GM18870 (cell line): ENCODE data around the gene IPO9.
"Not testable (repeated sequence)": the region's sequence is repeated elsewhere in the genome, so short reads cannot be mapped to it uniquely, and the experiment has no call there.

Experiments
- ATAC-seq: cut with Tn5 transposase; IDR thresholded peaks from one replicate; pipeline ENCODE4 v1.9.1; 2021; ENCODE audit warnings: moderate library complexity; ENCODE audit not compliant: unreplicated experiment

IPO9 gene

DNA sequence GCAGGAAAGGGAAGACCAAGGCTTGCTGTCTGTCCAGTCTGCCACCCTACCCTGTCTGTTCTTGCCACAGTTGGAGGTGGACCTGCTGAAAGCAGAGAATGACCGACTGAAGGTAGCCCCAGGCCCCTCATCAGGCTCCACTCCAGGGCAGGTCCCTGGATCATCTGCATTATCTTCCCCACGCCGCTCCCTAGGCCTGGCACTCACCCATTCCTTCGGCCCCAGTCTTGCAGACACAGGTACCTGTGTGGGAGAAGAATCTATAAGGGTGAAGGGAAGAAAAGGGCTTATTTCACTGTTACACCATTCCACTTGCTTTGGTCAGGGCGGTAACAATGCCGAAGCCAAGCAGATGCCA, 20.3 kb upstream of the IPO9 start:
- ATAC-seq, result no peak

DNA sequence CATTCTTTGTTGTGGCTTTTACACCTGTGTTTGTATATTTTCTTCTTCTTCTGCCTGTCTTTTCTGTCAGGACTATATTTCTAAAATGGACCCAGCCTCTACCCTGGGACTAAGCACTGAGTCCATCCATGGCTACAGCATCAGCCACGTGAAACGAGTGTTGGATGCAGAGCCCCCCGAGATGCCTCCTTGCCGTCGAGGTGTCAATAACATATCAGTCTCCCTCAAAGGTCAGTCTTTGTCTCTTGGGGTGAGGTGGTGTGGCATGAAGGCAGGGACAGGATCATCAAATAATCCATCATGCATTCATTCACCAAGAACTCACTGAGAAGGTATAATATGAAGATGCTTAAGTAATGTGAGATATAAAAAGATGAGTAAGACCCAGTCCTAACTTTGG, 19.1 kb upstream of the IPO9 start:
- ATAC-seq, result no peak

- no peak for ATAC-seq
Observed at GRCh38 chr1:201810466-201811216, 18.3 kb upstream of the IPO9 start.

GRCh38 chr1:201813226-201813625, 15.7 kb upstream of the IPO9 start:
- ATAC-seq, result no peak

DNA sequence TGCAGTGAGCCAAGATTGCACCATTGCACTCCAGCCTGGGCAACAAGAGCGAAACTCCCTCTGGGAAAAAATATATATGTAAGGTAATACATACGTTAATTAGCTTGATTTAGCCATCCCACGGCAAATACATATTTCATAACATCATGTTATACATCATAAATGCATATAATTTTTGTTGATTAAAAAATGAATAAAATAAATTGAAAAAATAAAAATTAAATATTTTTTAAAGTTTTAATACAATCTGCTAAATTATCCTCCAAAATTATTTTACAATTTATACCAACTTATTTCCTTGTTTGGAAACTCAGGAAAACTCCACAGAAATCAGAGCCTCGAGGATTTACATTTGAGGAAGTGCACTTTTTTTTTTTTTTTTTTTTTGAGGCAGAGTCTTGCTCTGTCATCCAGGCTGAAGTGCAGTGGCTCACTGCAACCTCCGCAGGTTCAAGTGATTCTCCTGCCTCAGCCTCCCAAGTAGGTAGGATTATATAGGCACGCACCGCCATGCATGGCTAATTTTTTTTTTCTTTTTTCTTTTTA, 12.6 kb upstream of the IPO9 start:
- no peak for ATAC-seq

GRCh38 chr1:201818971-201819750, 9.8 kb upstream of the IPO9 start:
- ATAC-seq, result no peak

DNA sequence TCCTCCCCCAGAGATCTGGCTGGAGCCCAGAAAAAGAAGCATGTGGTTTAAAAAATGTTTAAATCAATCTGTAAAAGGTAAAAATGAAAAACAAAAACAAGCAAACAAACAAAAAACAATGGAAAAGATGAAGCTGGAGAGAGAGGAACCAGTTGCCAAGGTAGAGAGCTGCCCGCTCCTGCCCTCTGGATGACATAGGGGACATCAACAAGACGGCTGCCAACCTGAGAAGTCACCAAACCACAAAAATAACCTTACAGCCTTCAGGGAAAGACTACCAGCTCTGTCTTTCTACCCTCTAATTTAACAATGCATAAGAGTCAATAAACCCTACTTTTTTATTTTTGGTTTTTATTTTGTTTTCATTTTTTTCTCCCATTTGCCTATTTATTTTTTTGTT, 8.5 kb upstream of the IPO9 start:
- ATAC-seq, result no peak

GRCh38 chr1:201825245-201825644, 3.7 kb upstream of the IPO9 start:
- no peak for ATAC-seq

DNA sequence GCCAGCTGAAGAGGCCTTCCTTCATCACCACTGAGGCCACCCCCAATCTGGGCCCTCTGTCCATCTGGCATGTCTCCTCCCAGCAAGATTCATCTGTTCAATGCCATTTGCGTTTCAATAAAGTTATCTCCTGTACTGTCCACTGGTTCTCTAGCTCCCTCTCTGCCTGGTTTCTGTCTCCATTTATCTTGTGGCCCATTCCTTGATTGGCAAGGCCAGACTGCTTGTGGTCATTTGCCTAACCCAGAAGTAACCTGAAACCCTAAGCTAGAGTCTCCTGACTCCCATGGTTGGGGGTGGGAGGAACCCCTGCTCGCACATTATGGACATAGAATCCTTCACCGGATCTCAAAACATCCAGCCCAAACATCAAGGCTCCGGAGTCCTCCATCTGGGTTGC, 2.1 kb upstream of the IPO9 start:
- no peak for ATAC-seq

DNA sequence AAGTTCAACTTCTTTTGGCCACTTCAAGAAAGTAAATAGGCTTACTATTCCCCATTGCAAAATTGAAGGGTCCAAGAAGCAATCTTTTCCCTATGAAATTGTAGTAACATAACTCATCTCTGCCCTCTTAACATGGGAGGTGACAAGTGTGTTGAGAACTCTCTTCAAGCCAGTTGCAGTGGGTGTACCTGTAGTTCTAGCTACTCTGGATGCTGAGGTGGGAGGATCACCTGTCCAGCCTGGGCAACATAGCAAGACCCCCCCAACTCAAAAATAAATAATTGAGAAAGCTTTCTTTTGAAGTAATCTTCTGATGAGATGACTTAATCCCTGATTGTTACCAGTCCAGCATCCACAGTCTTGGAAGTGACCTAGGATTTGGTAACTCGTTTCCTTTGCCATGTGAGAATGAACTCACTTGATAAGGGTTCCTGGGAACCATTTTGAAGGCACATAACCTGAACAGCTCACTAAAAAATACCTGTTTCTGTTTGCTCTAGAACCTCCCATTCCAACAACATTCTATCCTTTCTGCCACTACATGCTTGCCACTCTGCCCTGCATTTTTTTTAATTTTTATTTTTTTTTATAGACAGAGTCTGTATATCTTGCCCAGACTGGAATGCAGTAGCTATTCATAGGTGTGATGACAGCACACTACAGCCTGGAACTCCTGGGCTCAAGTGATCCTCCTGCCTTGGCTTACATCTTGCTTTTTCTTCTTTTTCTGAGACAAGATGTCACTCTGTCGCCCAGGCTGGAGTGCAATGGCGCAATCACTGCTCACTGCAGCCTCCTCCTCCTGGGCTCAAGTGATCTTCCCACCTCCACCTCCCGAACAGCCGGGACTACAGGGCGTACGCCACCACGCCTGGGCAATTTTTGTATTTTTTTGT, 1.4 kb upstream of the IPO9 start:
- ATAC-seq, result no peak

DNA sequence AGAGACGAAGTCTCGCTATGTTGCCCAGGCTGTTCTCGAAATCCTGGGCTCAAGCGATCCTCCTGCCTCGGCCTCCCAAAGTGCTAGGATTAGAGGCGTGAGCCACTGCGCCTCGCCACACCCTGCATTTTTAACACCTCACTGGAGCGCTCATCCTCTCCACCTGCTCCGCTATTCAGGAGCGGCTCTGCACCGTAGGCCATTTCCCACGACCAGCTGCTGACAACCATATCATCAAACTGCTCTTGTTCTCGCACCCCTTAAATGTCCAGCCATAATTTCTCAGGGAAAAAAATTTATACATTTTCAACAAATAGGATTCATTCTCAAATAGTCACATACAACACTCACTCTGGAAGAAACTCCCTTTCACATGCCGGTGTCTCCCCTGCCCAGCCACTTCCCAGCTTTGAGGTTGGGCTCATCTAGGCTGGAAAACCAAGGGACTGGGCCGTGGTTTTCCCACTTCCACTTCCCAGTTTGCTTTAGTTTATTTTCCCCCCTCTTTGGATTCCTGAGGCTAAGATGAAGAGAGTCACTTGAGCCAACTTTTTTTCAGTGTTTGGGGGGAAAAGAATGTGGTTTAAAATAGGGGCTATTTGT, 639 bp upstream of the IPO9 start:
- ATAC-seq, result no peak

GRCh38 chr1:201831371-201831770, 2.4 kb downstream of the IPO9 start:
- ATAC-seq, result no peak

DNA sequence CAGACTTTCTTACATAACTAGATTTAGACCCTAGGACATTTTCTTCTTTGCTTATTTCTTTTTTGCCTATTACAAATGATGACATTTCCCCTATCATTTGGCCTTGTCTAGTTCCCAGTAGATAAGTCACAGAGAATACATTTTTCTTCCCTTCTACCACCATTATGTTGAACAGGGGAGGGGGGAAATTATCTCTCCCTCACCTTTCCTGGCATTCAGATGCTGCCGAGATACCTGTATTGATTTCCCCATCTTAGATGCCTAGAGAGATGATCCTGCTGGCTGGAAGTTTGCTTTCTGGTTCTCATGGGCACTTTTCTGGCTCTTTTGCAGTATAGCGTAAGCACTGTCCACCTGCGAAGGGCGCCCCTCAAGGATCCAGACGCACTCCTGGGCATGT, 5.7 kb downstream of the IPO9 start:
- ATAC-seq, result no peak

DNA sequence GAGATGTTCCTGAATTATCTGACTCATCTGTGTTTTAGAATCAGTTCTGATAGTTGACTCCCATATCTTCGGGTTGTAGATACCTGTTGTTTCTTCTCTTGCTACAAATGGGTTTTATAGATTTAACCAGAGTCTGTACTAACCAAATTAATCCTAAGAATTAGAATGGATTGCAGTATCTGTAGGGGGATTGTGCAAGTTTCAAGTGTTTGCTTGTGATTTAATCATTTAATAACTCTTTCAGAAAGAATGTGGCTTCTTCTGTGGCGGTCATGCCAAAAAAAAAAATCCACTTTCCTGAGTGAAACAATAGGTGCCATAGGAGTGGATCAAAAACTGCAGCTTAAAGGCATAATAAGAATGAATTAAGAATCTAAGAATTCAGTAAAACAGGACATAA, 9.4 kb downstream of the IPO9 start:
- no peak for ATAC-seq

GRCh38 chr1:201839089-201839488, 10.1 kb downstream of the IPO9 start:
- ATAC-seq, result not testable (repeated sequence)

- no peak for ATAC-seq
Observed at GRCh38 chr1:201840055-201840454, 11.1 kb downstream of the IPO9 start.

- no peak for ATAC-seq
Observed at GRCh38 chr1:201840490-201840889, 11.5 kb downstream of the IPO9 start.

GRCh38 chr1:201841265-201841912, 12.4 kb downstream of the IPO9 start:
- ATAC-seq, result no peak

DNA sequence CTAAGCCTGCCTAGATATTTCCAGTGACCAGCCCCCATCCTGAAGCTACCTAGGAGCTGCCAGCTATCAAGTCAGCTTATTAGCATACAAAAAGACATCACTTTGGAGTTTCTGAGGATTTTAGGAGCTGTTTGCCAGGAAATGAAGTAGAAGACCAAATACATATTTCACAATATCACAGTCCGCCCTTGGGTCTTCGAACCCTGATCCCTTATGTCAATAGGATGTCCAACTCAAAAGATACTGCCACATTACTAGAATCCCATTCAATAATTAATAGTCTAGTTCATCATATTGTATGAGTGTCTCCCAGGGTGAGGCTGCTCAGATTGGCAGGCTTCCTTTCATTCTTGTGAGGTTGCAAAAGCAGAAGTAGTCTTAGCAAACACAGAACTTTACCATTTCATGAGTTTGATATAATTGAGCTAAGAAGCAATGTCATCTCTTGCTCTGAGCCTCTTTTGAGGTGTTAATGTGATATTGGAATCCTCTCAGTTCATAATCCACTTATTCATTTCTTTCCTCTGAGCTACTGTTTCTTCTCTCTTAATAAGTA, 13.6 kb downstream of the IPO9 start:
- ATAC-seq, result no peak
